Measurements from ENCODE around the gene SPACA4. TPM values are rescaled to one million over a fixed set of nuclear protein-coding genes. Genes with fewer than 3 reads are reported as not detected.

SPACA4 gene
- polyA plus RNA-seq, 1 of the 3 experiments (the other 2 are of a cell fraction): not detected

DNA sequence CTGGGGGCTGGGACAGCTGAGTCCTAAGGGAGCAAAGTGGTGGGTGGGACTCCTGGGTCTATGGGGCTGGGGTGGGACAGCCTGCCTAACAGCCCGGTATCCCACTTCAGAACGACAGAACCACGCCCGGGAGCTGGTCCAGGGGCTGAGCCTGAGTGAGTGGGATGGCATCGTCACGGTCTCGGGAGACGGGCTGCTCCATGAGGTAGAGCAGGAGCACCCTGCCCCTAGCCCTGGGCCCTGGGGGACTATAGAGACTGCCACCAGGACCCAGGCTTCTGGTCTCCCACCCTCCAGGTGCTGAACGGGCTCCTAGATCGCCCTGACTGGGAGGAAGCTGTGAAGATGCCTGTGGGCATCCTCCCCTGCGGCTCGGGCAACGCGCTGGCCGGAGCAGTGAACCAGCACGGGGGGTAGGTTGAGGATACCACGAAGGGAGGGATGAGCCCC is 21.3 kb downstream of the SPACA4 start:
- H3K79me2 ChIP-seq (ENCODE audit: insufficient read depth): 0 out of 2 replicates have a peak, but pooled peaks cover 3% of the 10 kb centered on the region
- WGBS (ENCODE audit: low lambda C conversion rate): 94% methylated on average over 9 of the region's 17 CpGs
- H2AFZ ChIP-seq (ENCODE audit: low read depth): no peak overlapping the region
- peaks cover 7 to 20% of the 10 kb centered on the region in 2 experiments; a peak in 3 of 4 replicates for H3K4me1 ChIP-seq (ENCODE audit: control insufficient read depth in 1 of 2, insufficient read depth in 2 of 2, low read depth in 1 of 2, low read length in 1 of 2)
- CTCF ChIA-PET: no interaction called here
- H3K4me2 ChIP-seq: no peak overlapping the region
- peaks cover 10% of the 10 kb centered on the region for H3F3A ChIP-seq (replicated peaks; ENCODE audit: insufficient read depth)
- DNase-seq: no peak
- no peak overlapping the region for H3K4me3 ChIP-seq (ENCODE audit: low read depth in 2 of 2, low read length in 1 of 2)
- no peak for TF ChIP-seq JUND (IDR thresholded peaks at IDR 0.05)
- TF ChIP-seq FOXJ3 (CRISPR knock-in tag; IDR thresholded peaks at IDR 0.05): no peak
- TF ChIP-seq, protein P1, sequence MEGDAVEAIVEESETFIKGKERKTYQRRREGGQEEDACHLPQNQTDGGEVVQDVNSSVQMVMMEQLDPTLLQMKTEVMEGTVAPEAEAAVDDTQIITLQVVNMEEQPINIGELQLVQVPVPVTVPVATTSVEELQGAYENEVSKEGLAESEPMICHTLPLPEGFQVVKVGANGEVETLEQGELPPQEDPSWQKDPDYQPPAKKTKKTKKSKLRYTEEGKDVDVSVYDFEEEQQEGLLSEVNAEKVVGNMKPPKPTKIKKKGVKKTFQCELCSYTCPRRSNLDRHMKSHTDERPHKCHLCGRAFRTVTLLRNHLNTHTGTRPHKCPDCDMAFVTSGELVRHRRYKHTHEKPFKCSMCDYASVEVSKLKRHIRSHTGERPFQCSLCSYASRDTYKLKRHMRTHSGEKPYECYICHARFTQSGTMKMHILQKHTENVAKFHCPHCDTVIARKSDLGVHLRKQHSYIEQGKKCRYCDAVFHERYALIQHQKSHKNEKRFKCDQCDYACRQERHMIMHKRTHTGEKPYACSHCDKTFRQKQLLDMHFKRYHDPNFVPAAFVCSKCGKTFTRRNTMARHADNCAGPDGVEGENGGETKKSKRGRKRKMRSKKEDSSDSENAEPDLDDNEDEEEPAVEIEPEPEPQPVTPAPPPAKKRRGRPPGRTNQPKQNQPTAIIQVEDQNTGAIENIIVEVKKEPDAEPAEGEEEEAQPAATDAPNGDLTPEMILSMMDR (IDR thresholded peaks at IDR 0.05): no peak
- no peak for TF ChIP-seq GABPA (IDR thresholded peaks at IDR 0.05; ENCODE audit: low read depth)
- no peak for TF ChIP-seq TAF1 (IDR thresholded peaks at IDR 0.05; ENCODE audit: borderline replicate concordance, low read depth, low read length)
- no peak for TF ChIP-seq CHD2 (IDR thresholded peaks at IDR 0.05; ENCODE audit: low read length, partially characterized antibody)
- TF ChIP-seq, protein P2, sequence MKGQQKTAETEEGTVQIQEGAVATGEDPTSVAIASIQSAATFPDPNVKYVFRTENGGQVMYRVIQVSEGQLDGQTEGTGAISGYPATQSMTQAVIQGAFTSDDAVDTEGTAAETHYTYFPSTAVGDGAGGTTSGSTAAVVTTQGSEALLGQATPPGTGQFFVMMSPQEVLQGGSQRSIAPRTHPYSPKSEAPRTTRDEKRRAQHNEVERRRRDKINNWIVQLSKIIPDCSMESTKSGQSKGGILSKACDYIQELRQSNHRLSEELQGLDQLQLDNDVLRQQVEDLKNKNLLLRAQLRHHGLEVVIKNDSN (IDR thresholded peaks at IDR 0.05; ENCODE audit: borderline replicate concordance, low read depth): no peak
- peaks cover 12 to 25% of the 10 kb centered on the region in 2 experiments for H3K36me3 ChIP-seq (replicated peaks in 1 of 2; ENCODE audit: control insufficient read depth in 1 of 2, insufficient read depth in 2 of 2, low read length in 1 of 2)
- H3K9me3 ChIP-seq: no peaks in the 10 kb centered on the region
- H4K20me1 ChIP-seq (ENCODE audit: insufficient read depth): no peaks in the 10 kb centered on the region
- POLR2A ChIA-PET: interaction anchor here (1.4 kb wide), 1 partner anchor 9 kb away, joined by 5 read pairs; the partner anchor contains the start of gene RPL18
- H3K9me2 ChIP-seq: no peaks in the 10 kb centered on the region
- no peak overlapping the region for H3K27ac ChIP-seq (ENCODE audit: low read depth in 2 of 2, low read length in 1 of 2)
- no peaks in the 10 kb centered on the region for H3K27me3 ChIP-seq (ENCODE audit: insufficient read depth)
- no peak overlapping the region for H3K9ac ChIP-seq

DNA sequence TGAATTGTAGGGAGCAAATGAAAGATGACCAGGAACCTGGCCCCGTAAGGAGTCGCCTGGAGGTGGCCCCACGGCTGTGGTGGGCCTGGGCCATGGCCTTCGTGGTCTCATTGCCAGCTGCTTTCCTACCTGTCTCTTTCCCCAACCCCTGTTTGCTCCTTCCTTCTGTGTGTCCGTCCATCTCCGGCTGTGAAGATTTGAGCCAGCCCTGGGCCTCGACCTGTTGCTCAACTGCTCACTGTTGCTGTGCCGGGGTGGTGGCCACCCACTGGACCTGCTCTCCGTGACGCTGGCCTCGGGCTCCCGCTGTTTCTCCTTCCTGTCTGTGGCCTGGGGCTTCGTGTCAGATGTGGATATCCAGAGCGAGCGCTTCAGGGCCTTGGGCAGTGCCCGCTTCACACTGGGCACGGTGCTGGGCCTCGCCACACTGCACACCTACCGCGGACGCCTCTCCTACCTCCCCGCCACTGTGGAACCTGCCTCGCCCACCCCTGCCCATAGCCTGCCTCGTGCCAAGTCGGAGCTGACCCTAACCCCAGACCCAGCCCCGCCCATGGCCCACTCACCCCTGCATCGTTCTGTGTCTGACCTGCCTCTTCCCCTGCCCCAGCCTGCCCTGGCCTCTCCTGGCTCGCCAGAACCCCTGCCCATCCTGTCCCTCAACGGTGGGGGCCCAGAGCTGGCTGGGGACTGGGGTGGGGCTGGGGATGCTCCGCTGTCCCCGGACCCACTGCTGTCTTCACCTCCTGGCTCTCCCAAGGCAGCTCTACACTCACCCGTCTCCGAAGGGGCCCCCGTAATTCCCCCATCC is 22.1 kb downstream of the SPACA4 start:
- peaks cover 6% of the 10 kb centered on the region for H3F3A ChIP-seq (replicated peaks; ENCODE audit: insufficient read depth)
- POLR2A ChIA-PET: interaction anchor here (1.1 to 1.4 kb wide), 3 partner anchors 10 to 92 kb away, joined by 3 to 5 read pairs (median 3); partner anchors contain the start of genes RPL18 and SPHK2
- TF ChIP-seq SIN3A (IDR thresholded peaks at IDR 0.05; ENCODE audit: borderline replicate concordance, low read depth, low read length) (no peak), CHD2 (IDR thresholded peaks at IDR 0.05; ENCODE audit: low read length, partially characterized antibody) (no peak), RFX5 (IDR thresholded peaks at IDR 0.05; ENCODE audit: low read length) (no peak), SMC3 (IDR thresholded peaks at IDR 0.05; ENCODE audit: low read depth, low read length) (no peak), MEF2A (IDR thresholded peaks at IDR 0.05; ENCODE audit: borderline replicate concordance, low read depth) (no peak), RXRA (IDR thresholded peaks at IDR 0.05; ENCODE audit: borderline replicate concordance, low read depth) (no peak), RCOR1 (IDR thresholded peaks at IDR 0.05; ENCODE audit: low read length) (no peak), NFIC (IDR thresholded peaks at IDR 0.05; ENCODE audit: borderline replicate concordance) (no peak), GABPA (IDR thresholded peaks at IDR 0.05; ENCODE audit: low read depth) (no peak)
- TF ChIP-seq, protein P1 (IDR thresholded peaks at IDR 0.05): no peak
- TF ChIP-seq, protein P3, sequence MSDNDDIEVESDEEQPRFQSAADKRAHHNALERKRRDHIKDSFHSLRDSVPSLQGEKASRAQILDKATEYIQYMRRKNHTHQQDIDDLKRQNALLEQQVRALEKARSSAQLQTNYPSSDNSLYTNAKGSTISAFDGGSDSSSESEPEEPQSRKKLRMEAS (IDR thresholded peaks at IDR 0.05; ENCODE audit: low read depth): no peak
- TF ChIP-seq, protein P4, sequence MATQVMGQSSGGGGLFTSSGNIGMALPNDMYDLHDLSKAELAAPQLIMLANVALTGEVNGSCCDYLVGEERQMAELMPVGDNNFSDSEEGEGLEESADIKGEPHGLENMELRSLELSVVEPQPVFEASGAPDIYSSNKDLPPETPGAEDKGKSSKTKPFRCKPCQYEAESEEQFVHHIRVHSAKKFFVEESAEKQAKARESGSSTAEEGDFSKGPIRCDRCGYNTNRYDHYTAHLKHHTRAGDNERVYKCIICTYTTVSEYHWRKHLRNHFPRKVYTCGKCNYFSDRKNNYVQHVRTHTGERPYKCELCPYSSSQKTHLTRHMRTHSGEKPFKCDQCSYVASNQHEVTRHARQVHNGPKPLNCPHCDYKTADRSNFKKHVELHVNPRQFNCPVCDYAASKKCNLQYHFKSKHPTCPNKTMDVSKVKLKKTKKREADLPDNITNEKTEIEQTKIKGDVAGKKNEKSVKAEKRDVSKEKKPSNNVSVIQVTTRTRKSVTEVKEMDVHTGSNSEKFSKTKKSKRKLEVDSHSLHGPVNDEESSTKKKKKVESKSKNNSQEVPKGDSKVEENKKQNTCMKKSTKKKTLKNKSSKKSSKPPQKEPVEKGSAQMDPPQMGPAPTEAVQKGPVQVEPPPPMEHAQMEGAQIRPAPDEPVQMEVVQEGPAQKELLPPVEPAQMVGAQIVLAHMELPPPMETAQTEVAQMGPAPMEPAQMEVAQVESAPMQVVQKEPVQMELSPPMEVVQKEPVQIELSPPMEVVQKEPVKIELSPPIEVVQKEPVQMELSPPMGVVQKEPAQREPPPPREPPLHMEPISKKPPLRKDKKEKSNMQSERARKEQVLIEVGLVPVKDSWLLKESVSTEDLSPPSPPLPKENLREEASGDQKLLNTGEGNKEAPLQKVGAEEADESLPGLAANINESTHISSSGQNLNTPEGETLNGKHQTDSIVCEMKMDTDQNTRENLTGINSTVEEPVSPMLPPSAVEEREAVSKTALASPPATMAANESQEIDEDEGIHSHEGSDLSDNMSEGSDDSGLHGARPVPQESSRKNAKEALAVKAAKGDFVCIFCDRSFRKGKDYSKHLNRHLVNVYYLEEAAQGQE (IDR thresholded peaks at IDR 0.05; ENCODE audit: low read depth, low read length): no peak

More for the DNA sequence above, 22.1 kb downstream of the SPACA4 start:
- H3K4me1 ChIP-seq (ENCODE audit: control insufficient read depth in 1 of 2, insufficient read depth in 2 of 2, low read depth in 1 of 2, low read length in 1 of 2): peaks cover 11 to 20% of the 10 kb centered on the region in 2 experiments; a peak in 3 of 4 replicates
- H3K27ac ChIP-seq (ENCODE audit: low read depth in 2 of 2, low read length in 1 of 2): no peak overlapping the region
- DNase-seq: no peak
- CTCF ChIA-PET: no interaction called here
- H3K4me3 ChIP-seq (ENCODE audit: low read depth in 2 of 2, low read length in 1 of 2): no peak overlapping the region
- no peak overlapping the region for H3K4me2 ChIP-seq
- H3K36me3 ChIP-seq (replicated peaks in 1 of 2; ENCODE audit: control insufficient read depth in 1 of 2, insufficient read depth in 2 of 2, low read length in 1 of 2): peaks cover 16 to 25% of the 10 kb centered on the region in 2 experiments
- H3K9me3 ChIP-seq: no peaks in the 10 kb centered on the region
- H3K79me2 ChIP-seq (ENCODE audit: insufficient read depth): peaks cover 3% of the 10 kb centered on the region; the same call in 1 of the 2 replicates
- H3K9ac ChIP-seq: no peak overlapping the region
- no peaks in the 10 kb centered on the region for H3K27me3 ChIP-seq (ENCODE audit: insufficient read depth)
- no peaks in the 10 kb centered on the region for H4K20me1 ChIP-seq (ENCODE audit: insufficient read depth)
- 90% methylated on average over 19 of the region's 34 CpGs for WGBS (ENCODE audit: low lambda C conversion rate)
- H3K9me2 ChIP-seq: no peaks in the 10 kb centered on the region
- H2AFZ ChIP-seq (ENCODE audit: low read depth): no peak overlapping the region

Measured in SK-N-SH (cell line).